NCI-H82 treated with DMSO at 0.1 percent for 48 hours (cell line): ENCODE measurements around the gene VPS8.
A peak's percentile ranks its signal among the peaks of the same experiment; 100 is the strongest.
"Not testable (repeated sequence)": the region's sequence is repeated elsewhere in the genome, so short reads cannot be mapped to it uniquely, and the experiment has no call there.

Experiments used
- DNase-seq: peaks from one replicate; lab custom pipeline; 2025; ENCODE audit not compliant: unreplicated experiment; lab: John Stamatoyannopoulos, UW

Gene VPS8

GRCh38 chr3:184848934-184849333 lies 37.0 kb downstream of the VPS8 start:
- DNase-seq, result no peak

DNA sequence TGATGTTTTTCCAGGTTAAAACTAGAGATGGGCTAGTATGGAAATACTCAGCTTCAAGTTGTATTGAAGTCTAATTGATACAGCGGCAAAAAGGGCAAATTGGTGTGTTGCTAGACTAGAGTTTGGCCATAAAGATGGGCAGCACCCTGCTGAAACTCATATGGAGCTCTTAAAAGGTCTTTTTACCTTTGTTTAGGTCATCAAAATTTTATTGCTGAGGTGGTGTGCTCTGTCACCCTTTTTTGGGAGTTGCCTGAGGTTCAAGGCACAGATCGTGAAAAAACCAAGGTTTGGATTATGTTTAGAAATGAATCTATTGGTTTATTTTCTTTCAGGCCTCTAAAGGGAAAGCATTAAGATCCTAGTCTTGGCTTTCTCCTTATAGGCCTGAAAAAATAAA lies 38.2 kb downstream of the VPS8 start:
- no peak for DNase-seq

GRCh38 chr3:184857099-184857498 lies 45.1 kb downstream of the VPS8 start:
- DNase-seq, result no peak

- DNase-seq, result no peak
Measured at GRCh38 chr3:184864000-184864399, 52.0 kb downstream of the VPS8 start.

- no peak for DNase-seq
Measured at GRCh38 chr3:184868477-184868876, 56.5 kb downstream of the VPS8 start.

- no peak for DNase-seq
Measured at GRCh38 chr3:184872200-184872599, 60.2 kb downstream of the VPS8 start.

DNA sequence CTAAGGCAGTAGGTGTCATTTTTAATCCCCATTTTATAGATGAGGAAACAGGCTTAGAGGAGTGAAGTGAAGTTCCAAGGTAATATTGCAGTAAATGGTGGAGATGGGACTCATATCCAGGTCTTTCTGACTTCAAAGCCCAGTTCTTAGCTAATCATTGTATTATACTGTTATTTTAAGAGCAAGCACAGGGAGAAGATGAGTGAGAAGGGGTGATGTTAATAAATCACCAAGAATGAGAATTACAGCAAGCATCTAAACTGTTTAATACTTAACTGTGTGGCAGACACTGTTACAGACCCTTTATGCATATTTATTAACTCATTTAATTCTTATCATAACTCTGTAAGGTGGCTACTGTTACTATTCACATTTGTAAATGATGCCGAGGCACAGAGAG lies 61.2 kb downstream of the VPS8 start:
- DNase-seq, result no peak

GRCh38 chr3:184874709-184875644 lies 63.0 kb downstream of the VPS8 start:
- DNase-seq, result peak; percentile 21

DNA sequence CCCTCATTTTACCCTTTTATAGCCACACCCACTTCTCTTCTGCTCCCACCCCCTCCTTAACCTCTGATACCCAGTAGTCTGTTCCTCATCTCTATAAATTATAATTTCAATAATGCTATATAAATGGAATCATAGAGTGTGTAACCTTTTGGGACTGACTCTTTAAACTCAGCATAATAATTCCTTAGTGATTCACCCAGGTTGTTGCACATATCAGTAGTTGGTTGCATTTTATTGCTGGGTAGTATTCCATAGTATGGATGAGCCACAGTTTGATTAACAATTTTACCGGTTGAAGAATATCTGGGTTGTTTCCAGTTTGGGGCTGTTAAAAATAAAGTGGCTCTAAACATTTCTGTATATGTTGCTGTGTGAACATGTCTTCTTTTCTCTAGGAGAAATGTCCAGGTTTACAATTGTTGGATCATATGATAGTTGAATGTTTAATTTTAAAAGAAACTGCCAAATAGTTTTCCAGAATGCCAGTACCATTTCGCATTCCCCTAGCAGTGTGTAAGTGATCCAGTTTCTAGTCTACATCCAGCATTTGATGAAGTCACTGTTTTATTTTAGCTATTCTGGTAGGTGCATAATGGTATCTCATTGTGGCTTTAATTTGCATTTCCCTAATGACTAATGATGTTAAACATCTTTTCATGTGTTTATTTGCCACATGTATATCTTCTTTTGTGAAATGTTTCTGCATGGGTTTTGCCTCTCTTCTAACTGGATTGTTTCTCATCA lies 68.5 kb downstream of the VPS8 start:
- no peak for DNase-seq

DNA sequence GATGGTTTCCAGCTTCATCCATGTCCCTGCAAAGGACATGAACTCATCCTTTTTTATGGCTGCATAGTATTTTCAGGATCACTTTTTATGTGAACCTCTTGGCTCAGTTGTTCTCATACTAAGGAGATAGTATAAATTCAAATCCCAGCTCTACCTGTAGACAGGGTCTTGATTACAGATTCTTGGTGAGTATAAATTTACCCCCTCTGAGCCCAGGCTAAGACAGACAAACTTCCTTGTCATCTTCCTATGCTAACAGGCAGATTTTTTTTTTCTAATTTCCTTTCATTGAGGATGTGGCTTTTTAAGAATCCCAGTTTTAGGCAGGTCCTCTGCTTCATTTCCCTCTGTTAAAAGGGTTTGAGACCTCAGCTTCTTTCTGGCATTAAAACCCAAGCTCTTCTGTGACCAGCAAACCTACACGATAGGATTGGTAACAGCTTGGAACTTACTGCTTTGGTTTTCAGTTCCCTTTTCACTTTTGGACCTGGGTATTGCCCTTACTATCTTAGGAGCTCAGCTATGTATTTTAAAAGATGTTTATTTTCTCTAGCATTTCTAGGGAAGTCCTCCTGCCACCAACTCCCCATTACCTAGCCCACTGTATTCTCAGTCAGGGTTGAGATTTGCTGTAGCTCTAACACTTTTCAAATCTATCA lies 72.5 kb downstream of the VPS8 start:
- DNase-seq, result no peak

DNA sequence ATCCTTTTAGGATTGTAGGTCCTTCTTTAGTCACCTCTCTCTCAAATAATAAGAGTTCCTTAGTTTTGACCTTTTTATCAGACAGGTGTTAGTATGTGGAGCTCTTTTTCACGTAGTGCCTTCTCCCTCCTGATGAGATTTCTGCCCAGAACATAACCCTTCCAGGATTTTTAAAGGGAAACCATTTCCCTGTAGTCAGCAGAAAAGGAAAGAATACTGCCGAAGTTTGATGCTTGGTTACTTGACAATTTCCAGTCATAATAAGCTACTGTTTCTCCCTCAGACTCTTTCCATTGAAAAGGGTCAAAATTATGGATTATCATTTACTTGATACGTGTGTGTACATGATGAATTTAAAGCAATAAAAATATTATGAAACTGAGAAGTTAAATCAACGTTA lies 73.1 kb downstream of the VPS8 start:
- no peak for DNase-seq

GRCh38 chr3:184887574-184887973 lies 75.6 kb downstream of the VPS8 start:
- no peak for DNase-seq

GRCh38 chr3:184889312-184889904 lies 77.4 kb downstream of the VPS8 start:
- no peak for DNase-seq

DNA sequence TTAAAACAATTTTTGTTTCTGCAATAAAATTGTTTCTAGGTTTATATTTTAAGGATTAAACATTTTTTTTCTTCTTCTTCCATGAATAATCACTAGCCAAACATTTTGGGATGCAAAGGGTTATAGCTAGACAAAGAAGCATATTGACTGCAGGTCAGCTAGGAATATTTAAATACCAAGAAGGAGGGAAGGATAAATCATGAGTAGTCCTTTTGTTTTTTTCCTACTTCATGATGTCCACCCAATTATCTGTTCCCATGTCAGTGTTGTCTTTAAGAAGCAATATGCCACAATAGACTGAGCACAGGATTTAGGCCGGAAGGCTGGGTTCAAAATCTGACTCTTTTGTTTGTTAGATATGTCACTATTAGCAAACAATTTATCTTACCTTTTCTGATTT lies 82.1 kb downstream of the VPS8 start:
- DNase-seq, result no peak

DNA sequence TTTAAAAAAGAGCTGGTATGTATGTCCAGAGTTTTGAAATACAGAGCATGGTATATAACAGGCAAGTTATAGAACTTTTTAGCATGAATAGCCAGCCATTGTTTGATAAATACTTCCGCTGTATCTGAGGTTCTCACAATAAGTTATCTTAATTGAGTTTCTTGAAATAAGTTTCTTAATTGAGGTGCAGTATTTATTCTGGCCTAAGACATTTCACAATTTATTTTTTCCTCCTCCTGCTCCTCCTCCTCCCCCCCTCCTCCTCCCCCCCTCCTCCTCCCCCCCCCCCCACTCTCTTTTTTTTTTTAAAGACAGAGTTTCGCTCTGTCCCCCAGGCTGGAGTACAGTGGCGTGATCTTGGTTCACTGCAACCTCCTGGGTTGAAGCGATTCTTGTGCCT lies 83.4 kb downstream of the VPS8 start:
- no peak for DNase-seq

GRCh38 chr3:184896336-184896735 lies 84.4 kb downstream of the VPS8 start:
- no peak for DNase-seq

GRCh38 chr3:184899953-184900595 lies 88.1 kb downstream of the VPS8 start:
- no peak for DNase-seq

DNA sequence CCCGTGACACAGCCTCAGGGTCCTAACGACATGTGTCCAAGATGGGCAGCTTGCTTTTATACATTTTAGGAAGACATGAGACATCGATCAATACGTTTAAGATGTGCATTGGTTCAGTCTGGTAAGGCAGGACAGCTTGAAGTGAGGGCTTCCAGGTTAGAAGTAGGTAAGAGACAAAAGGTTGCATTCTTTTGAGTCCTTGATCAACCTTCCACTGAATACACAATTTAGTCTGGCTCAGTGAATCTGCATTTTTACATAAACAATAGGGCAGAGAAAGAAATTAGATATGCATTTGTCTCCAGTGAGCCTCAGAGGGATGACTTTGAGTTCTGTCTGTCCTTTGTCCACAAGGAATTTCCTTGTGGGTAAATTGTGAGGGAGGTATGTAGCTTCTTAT lies 95.1 kb downstream of the VPS8 start:
- DNase-seq, result not testable (repeated sequence)

DNA sequence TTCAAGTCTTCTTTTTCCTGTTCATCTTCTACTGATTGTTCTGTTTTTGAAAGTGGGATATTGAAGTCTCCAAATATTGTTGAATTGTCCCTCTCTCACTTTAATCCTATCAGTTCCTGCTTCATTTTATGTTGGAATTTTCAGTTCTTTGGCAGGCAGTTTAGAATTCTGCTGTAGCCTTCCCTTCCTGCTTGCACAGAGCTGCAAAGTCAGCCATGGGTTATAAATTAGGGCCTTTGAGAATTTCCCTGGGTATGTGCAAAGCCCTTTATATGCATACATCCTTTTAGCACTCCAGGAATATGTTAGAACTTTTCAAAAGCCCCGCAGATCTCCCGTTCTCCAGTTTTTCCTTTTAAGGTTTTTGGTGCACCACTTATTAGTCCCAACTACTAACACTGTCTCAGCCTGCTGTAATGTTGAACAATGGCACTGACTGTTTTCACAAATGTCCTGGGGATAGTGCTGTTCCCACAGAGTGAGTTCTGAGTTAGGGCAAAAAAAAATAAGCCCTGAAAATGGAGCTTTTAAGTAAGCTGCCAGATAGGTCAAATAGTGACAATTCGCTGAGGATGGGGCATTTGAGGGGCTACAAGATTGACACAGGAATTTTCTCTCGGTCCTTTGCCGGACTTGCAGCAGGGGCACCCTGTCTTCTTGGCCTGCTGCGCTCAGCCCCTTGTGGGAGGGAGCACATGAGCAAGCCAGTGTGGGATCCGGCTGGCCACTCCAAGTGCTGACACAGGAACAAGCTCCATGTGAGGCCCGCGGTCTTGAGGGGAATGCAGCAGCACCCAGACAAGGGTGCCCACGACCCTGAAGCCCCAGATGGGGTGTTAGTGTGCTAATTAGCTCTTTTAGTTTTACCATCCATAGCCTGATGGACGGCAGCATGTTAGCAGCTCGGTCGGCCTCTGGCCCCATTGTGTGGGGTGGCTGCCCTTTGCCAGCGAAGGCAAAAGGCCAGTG lies 96.0 kb downstream of the VPS8 start:
- no peak for DNase-seq

DNA sequence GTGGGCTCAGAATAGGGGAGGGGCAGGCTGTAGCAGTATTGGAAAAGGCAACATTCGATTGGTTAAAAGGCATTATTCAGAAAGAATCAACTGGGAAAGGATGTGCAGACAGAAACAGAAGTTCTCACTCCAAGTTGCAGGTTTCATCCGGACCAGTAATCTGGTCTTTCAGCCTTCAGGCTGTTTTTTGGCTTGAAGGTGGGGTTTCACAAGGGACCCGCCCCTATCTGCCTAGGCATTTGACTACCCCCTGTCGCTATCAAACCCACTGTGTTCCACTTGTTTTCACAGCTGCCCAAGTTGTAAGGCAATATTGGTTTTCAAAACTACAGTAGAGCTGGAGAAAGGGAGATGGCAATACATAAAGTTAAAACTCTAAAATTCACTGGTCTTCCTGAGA lies 96.9 kb downstream of the VPS8 start:
- DNase-seq, result no peak
